HG03025 (cell line): ENCODE measurements around the gene PLPP4.

ENCODE experiments used
- ATAC-seq: cut with Tn5 transposase; IDR thresholded peaks from one replicate; pipeline ENCODE4 v1.9.1; 2021; ENCODE audit warnings: mild to moderate bottlenecking, moderate library complexity; ENCODE audit not compliant: unreplicated experiment, low FRiP score

The PLPP4 gene

GRCh38 chr10:120601999-120602398 is 145.0 kb downstream of the PLPP4 start:
- no peak for ATAC-seq

- ATAC-seq: no peak
Measured at GRCh38 chr10:120605410-120605809, 148.4 kb downstream of the PLPP4 start.

GRCh38 chr10:120606051-120606764 is 149.2 kb downstream of the PLPP4 start:
- ATAC-seq: peak; percentile 63

- ATAC-seq: no peak
Measured at GRCh38 chr10:120607016-120607709, 150.1 kb downstream of the PLPP4 start.

- ATAC-seq: no peak
Measured at GRCh38 chr10:120607710-120608703, 151.0 kb downstream of the PLPP4 start.

GRCh38 chr10:120609006-120609405 is 152.0 kb downstream of the PLPP4 start:
- no peak for ATAC-seq

GRCh38 chr10:120610791-120611190 is 153.8 kb downstream of the PLPP4 start:
- ATAC-seq: no peak

- no peak for ATAC-seq
Measured at GRCh38 chr10:120612756-120613155, 155.7 kb downstream of the PLPP4 start.

- no peak for ATAC-seq
Measured at GRCh38 chr10:120613180-120613579, 156.2 kb downstream of the PLPP4 start.

- ATAC-seq: no peak
Measured at GRCh38 chr10:120614680-120615079, 157.7 kb downstream of the PLPP4 start.

GRCh38 chr10:120616311-120616911 is 159.4 kb downstream of the PLPP4 start:
- no peak for ATAC-seq

GRCh38 chr10:120628197-120628596 is 171.2 kb downstream of the PLPP4 start:
- no peak for ATAC-seq

GRCh38 chr10:120630266-120630665 is 173.2 kb downstream of the PLPP4 start:
- no peak for ATAC-seq

- no peak for ATAC-seq
Measured at GRCh38 chr10:120632047-120632446, 175.0 kb downstream of the PLPP4 start.

GRCh38 chr10:120632942-120633341 is 175.9 kb downstream of the PLPP4 start:
- no peak for ATAC-seq

GRCh38 chr10:120634659-120635058 is 177.6 kb downstream of the PLPP4 start:
- no peak for ATAC-seq
